GM12878 (cell line): ENCODE measurements around the gene RBBP4. TPM values are rescaled to one million over a fixed set of nuclear protein-coding genes. Genes with fewer than 3 reads are reported as not detected.
A peak's percentile ranks its signal among the peaks of the same experiment; 100 is the strongest.

ENCODE experiments used
- ASH2L ChIP-seq: fragments of 300-600, 200-600 bp; sonication (generic); IDR thresholded peaks from 2 replicates; pipeline ENCODE4 v1.6.1; 2017; ENCODE audit warnings: low read depth, mild to moderate bottlenecking, borderline replicate concordance
- BHLHE40 ChIP-seq, 2 experiments: fragments of 450-650 bp in 1 of 2; IDR thresholded peaks; 2 replicates each; pipeline ENCODE4 v1.6.1; 2011 to 2017; ENCODE audit warnings: low read depth in 2 of 2, borderline replicate concordance in 1 of 2, improper control_type of control experiment in 1 of 2, low read length in 1 of 2, mild to moderate bottlenecking in 1 of 2
- BMI1 ChIP-seq: fragments of 450-650 bp; IDR thresholded peaks from 2 replicates; pipeline ENCODE4 v1.6.1; 2016; ENCODE audit warnings: mild to moderate bottlenecking, moderate library complexity, borderline replicate concordance
- CBX3 ChIP-seq: fragments of 200-600 bp; sonication (generic); IDR thresholded peaks from 2 replicates; pipeline ENCODE4 v1.6.1; 2016; ENCODE audit warnings: low read depth, borderline replicate concordance
- HDGF ChIP-seq: fragments of 450-650 bp; IDR thresholded peaks from 2 replicates; pipeline ENCODE4 v1.6.1; 2016; ENCODE audit warnings: antibody characterized with exemption
- LARP7 ChIP-seq: fragments of 450-650 bp; IDR thresholded peaks from 2 replicates; pipeline ENCODE4 v1.6.1; 2017; ENCODE audit warnings: mild to moderate bottlenecking
- MEF2B ChIP-seq: fragments of 450-650 bp; IDR thresholded peaks from 2 replicates; pipeline ENCODE4 v1.6.1; 2018; ENCODE audit warnings: mild to moderate bottlenecking, moderate library complexity; ENCODE audit not compliant: partially characterized antibody, poor library complexity, severe bottlenecking
- NFYA ChIP-seq: IDR thresholded peaks from 2 replicates; pipeline ENCODE4 v1.6.1; 2011; ENCODE audit warnings: low read depth, mild to moderate bottlenecking, low read length, improper control_type of control experiment, borderline replicate concordance
- PAX8 ChIP-seq: fragments of 450-650 bp; IDR thresholded peaks from 2 replicates; pipeline ENCODE4 v1.6.1; 2017; ENCODE audit warnings: mild to moderate bottlenecking, moderate library complexity
- PML ChIP-seq: IDR thresholded peaks from 2 replicates; pipeline ENCODE4 v1.6.1; 2012; ENCODE audit warnings: low read length, inconsistent platforms
- POLR2A ChIP-seq: IDR thresholded peaks from 2 replicates; pipeline ENCODE4 v1.6.1; 2011; ENCODE audit warnings: low read depth, mild to moderate bottlenecking, low read length
- RELA ChIP-seq: fragments of 450-650 bp; IDR thresholded peaks from 2 replicates; pipeline ENCODE4 v1.8.0; 2014; ENCODE audit warnings: borderline replicate concordance; ENCODE audit not compliant: partially characterized antibody
- RFX5 ChIP-seq: IDR thresholded peaks from 2 replicates; pipeline ENCODE4 v1.6.1; 2011; ENCODE audit warnings: low read depth, low read length, improper control_type of control experiment
- SMC3 ChIP-seq: IDR thresholded peaks from 2 replicates; pipeline ENCODE4 v1.6.1; 2011; ENCODE audit warnings: low read length, improper control_type of control experiment, borderline replicate concordance
- SREBF2 ChIP-seq: IDR thresholded peaks from 2 replicates; pipeline ENCODE4 v1.6.1; 2012; ENCODE audit warnings: mild to moderate bottlenecking, low read length
- YBX1 ChIP-seq: fragments of 450-650 bp; IDR thresholded peaks from 2 replicates; pipeline ENCODE4 v1.6.1; 2016; ENCODE audit warnings: antibody characterized with exemption
- ZZZ3 ChIP-seq: IDR thresholded peaks from 2 replicates; pipeline ENCODE4 v1.6.1; 2011; ENCODE audit warnings: low read depth; ENCODE audit not compliant: control insufficient read depth, insufficient read length
- polyA plus RNA-seq, 11 experiments: library from polyadenylated mRNA; depleted of rRNA in 4 of 11; unstranded in 6 of 11; stranded (reverse) in 5 of 11; fragments of >200 nt; fragmentation: Nextera tagmentation in 4 of 11; fragmentation: Illumina TruSeq in 1 of 11; extraction: Ambion mirVana in 4 of 11; extraction: Trizol in 1 of 11; gene quantifications; 1 replicate in 1 of 11; 2 replicates in 10 of 11; pipeline versions ENCODE4 v1.2.1 to v1.2.3, GENCODE V29; 2011 to 2016; ENCODE audit warnings: inconsistent platforms in 2 of 11, missing spikeins in 2 of 11, low read depth in 1 of 11
- total RNA-seq, 4 experiments: library from RNA; depleted of rRNA in 3 of 4; stranded (reverse); fragments of >200 nt in 3 of 4; fragmentation: Illumina TruSeq in 1 of 4; extraction: Trizol in 1 of 4; gene quantifications; 2 replicates each; pipeline versions ENCODE4 v1.2.1 to v1.2.3, GENCODE V29; 2013 to 2021
- TF ChIP-seq, protein P1 (sequence below): IDR thresholded peaks from 2 replicates; pipeline ENCODE4 v1.6.1; 2011; ENCODE audit warnings: borderline replicate concordance, low read depth, mild to moderate bottlenecking, moderate library complexity, low read length; ENCODE audit not compliant: insufficient read depth, poor library complexity, severe bottlenecking
- TF ChIP-seq, protein P2 (sequence below): fragments of 450-650 bp; IDR thresholded peaks from 2 replicates; pipeline ENCODE4 v1.6.1; 2017; ENCODE audit warnings: low read depth, mild to moderate bottlenecking, moderate library complexity
- TF ChIP-seq, protein P3 (sequence below), 3 experiments: IDR thresholded peaks in 2 of 3; conservative IDR thresholded peaks in 1 of 3; 2 replicates each; pipeline ENCODE4 v1.5.1; 2011; ENCODE audit warnings: low read depth in 3 of 3, low read length in 3 of 3, mild to moderate bottlenecking in 3 of 3, control low read depth in 2 of 3, moderate library complexity in 2 of 3, inconsistent platforms in 1 of 3, mixed read lengths in 1 of 3; ENCODE audit not compliant: control insufficient read depth in 2 of 3, insufficient read depth in 1 of 3; ENCODE audit errors: extremely low read depth in 1 of 3
- TF ChIP-seq, protein P4 (sequence below): IDR thresholded peaks from 2 replicates; pipeline ENCODE4 v1.6.1; 2012; ENCODE audit warnings: mild to moderate bottlenecking, low read depth, low read length

Gene RBBP4
- total and polyA plus RNA-seq, 10 of the 15 experiments (the other 5 are each of a cell fraction or from before 2014, with no cell fraction given), result 120 to 357 (median 231) TPM

DNA sequence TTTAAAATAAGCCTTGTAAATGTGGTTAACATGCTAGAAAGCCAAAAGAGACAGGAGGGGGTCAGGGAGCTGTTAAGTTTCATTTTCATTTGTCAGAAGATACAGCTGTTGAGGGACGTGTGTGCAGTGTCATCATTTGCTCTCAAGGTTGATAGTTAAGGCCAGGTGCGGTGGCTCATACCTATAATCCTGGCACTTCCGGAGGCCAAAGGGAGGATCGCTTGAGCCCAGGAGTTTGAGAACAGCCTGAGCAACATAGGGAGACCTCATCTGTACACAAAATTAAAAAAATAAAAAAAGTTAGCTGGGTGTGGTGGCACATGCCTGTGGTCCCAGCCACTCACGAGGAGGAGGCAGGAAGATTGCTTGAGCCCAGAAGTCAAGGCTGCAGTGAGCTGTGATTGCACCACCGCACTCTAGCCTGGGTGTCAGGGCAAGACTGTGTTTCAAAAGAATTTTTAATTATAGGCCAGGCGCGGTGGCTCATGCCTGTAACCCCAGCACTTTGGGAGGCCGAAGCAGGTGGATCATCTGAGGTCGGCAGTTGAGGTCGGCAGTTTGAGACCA, 23.3 kb upstream of the RBBP4 start (continued):
- TF ChIP-seq, protein P1, sequence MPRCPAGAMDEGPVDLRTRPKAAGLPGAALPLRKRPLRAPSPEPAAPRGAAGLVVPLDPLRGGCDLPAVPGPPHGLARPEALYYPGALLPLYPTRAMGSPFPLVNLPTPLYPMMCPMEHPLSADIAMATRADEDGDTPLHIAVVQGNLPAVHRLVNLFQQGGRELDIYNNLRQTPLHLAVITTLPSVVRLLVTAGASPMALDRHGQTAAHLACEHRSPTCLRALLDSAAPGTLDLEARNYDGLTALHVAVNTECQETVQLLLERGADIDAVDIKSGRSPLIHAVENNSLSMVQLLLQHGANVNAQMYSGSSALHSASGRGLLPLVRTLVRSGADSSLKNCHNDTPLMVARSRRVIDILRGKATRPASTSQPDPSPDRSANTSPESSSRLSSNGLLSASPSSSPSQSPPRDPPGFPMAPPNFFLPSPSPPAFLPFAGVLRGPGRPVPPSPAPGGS, result no peak
- no peak for TF ChIP-seq NFYA
- TF ChIP-seq RFX5, result no peak
- TF ChIP-seq HDGF, result peak; percentile 15; the same call in 1 of the 2 replicates
- TF ChIP-seq, protein P2, sequence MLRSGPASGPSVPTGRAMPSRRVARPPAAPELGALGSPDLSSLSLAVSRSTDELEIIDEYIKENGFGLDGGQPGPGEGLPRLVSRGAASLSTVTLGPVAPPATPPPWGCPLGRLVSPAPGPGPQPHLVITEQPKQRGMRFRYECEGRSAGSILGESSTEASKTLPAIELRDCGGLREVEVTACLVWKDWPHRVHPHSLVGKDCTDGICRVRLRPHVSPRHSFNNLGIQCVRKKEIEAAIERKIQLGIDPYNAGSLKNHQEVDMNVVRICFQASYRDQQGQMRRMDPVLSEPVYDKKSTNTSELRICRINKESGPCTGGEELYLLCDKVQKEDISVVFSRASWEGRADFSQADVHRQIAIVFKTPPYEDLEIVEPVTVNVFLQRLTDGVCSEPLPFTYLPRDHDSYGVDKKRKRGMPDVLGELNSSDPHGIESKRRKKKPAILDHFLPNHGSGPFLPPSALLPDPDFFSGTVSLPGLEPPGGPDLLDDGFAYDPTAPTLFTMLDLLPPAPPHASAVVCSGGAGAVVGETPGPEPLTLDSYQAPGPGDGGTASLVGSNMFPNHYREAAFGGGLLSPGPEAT, result peak; percentile 38; the same call in 1 of the 2 replicates
- TF ChIP-seq POLR2A, result peak; percentile 53
- no peak for TF ChIP-seq SREBF2
- TF ChIP-seq MEF2B, result peak; percentile 45
- no peak for TF ChIP-seq BMI1
- TF ChIP-seq, protein P3, sequence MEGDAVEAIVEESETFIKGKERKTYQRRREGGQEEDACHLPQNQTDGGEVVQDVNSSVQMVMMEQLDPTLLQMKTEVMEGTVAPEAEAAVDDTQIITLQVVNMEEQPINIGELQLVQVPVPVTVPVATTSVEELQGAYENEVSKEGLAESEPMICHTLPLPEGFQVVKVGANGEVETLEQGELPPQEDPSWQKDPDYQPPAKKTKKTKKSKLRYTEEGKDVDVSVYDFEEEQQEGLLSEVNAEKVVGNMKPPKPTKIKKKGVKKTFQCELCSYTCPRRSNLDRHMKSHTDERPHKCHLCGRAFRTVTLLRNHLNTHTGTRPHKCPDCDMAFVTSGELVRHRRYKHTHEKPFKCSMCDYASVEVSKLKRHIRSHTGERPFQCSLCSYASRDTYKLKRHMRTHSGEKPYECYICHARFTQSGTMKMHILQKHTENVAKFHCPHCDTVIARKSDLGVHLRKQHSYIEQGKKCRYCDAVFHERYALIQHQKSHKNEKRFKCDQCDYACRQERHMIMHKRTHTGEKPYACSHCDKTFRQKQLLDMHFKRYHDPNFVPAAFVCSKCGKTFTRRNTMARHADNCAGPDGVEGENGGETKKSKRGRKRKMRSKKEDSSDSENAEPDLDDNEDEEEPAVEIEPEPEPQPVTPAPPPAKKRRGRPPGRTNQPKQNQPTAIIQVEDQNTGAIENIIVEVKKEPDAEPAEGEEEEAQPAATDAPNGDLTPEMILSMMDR (IDR thresholded peaks at IDR 0.05 in 2 of 3, conservative IDR thresholded peaks at IDR 0.05 in 1 of 3; ENCODE audit: control insufficient read depth in 2 of 3, extremely low read depth in 1 of 3, insufficient read depth in 1 of 3, low read depth in 3 of 3, low read length in 3 of 3), result no peak
- no peak for TF ChIP-seq YBX1
- TF ChIP-seq PAX8, result no peak
- TF ChIP-seq PML, result no peak
- no peak for TF ChIP-seq LARP7
- no peak; the same call in 1 of the 2 replicates for TF ChIP-seq ASH2L
- TF ChIP-seq ZZZ3, result no peak
- TF ChIP-seq, protein P4, sequence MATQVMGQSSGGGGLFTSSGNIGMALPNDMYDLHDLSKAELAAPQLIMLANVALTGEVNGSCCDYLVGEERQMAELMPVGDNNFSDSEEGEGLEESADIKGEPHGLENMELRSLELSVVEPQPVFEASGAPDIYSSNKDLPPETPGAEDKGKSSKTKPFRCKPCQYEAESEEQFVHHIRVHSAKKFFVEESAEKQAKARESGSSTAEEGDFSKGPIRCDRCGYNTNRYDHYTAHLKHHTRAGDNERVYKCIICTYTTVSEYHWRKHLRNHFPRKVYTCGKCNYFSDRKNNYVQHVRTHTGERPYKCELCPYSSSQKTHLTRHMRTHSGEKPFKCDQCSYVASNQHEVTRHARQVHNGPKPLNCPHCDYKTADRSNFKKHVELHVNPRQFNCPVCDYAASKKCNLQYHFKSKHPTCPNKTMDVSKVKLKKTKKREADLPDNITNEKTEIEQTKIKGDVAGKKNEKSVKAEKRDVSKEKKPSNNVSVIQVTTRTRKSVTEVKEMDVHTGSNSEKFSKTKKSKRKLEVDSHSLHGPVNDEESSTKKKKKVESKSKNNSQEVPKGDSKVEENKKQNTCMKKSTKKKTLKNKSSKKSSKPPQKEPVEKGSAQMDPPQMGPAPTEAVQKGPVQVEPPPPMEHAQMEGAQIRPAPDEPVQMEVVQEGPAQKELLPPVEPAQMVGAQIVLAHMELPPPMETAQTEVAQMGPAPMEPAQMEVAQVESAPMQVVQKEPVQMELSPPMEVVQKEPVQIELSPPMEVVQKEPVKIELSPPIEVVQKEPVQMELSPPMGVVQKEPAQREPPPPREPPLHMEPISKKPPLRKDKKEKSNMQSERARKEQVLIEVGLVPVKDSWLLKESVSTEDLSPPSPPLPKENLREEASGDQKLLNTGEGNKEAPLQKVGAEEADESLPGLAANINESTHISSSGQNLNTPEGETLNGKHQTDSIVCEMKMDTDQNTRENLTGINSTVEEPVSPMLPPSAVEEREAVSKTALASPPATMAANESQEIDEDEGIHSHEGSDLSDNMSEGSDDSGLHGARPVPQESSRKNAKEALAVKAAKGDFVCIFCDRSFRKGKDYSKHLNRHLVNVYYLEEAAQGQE, result no peak
- TF ChIP-seq RELA, result no peak
- TF ChIP-seq BHLHE40 (IDR thresholded peaks at IDR 0.05; ENCODE audit: borderline replicate concordance in 1 of 2, low read depth in 2 of 2, low read length in 1 of 2), result peak; percentile 68 to 85; a peak in 3 of 4 replicates
- no peak for TF ChIP-seq SMC3
- TF ChIP-seq CBX3, result no peak
